ENCODE results near the gene MECP2.
"Not testable (repeated sequence)": the region's sequence is repeated elsewhere in the genome, so short reads cannot be mapped to it uniquely, and the experiment has no call there.

Gene MECP2

DNA sequence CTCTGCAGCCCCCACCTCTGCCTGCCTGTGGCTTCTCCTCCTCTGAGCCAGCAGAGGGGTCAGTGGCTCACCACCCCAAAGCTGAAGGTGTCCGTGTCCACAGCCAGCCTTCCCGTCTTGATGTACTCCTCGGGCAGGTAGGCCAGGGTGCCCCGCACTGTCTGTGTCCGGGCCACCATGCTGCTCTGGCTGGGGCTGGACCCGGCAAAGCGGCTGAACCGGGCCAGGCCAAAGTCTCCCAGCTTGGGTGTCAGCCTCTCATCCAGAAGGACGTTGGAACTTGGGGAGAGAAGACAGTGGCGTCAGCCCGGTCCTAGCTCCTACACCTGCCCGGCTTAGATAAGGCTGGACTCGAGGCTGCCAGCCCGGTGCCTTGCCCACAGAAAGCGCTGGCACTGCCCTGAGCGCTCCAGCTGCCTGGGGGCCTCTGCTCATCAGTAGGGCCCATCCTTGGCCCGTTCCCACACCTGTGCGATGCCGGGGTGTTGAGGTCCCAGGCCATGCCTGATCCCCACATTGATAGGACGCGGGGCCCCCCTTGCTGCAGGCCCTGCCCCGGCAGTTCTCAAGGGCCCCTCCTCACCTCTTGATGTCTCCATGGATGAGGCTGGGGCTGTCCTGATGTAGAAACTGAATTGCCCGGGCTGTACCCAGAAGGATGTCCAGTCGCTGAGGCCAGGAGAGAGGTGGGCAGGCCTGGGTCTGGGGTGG, 81.0 kb downstream of the MECP2 start:
- DNase-seq (ENCODE audit: low spot score) = no peak

DNA sequence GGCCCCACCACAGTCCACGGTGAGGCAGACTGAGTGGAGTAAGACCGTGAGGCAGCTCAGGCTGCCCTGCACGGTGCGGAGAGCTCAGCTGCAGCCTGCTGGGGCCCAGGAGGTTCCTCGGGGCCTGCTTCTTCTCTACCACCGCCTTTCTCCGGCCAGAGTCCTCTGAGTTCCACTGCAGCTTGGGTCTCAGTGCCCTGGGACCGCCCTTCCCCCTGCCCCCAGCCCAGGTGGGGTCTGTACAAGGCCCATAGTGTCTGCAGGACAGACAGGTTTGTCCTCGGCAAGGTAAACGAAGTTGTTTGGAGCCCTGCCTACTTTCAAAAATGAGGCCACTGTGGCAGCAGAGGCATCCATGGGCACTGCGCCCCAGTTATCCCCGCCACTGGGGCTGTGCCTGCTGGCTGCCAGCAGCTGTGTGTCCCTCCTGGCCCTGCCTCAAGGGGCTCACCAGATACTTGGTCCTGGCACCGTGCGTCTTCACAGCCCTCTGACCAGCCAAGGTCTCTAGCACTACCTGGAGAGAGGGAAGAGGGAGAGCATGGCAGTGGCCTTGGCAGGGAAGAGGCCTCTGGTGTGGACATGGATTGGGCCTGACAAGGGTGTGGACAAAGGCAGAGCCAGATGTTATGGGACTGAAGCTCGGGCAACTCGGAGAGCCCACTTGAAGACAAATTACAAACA, 81.8 kb downstream of the MECP2 start:
- no peak for DNase-seq (ENCODE audit: low spot score)

DNA sequence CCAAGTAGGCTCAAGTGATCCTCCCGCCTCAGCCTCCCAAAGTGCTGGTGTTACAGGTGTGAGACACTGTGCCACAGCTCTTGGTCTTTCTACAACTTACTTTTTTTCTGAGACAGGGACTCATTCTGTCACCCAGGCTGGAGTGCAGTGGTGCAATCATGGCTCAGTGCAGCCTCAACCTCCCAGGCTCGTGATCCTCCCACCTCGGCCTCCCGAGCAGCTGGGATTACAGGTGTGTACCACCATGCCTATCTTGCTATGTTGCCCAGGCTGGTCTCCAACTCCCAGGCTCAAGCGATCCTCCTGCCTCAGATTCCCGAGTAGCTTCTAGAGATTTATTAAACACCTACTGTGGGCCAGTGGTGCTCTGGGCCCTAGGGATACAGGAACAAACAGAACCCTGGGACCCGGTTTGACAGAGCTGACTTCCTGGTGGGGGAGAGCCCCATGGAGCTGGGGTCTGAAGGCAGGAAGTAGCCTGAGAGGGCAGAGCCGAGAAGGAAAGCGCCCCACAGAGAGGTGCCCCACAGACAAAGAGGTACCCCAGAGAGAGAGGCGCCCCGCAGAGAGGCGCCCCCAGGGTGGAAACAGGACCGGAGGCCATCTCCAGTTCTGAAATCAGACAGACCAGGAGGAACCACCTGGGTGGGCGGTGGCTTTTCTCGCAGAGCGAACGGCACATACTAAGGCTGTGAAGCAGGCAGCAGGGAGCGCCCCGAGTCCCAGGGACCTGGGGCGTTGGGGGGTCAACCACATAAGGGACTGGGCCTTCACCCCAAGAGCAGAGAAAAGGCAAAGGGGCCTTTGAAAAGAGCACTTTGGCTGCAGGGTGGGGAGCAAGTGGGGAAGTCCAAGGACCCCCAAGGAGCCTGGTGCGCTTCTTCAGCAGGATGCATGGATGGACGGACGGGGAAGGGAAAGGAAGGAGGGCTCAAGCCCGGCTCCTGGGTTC, 82.8 kb downstream of the MECP2 start:
- no peak for DNase-seq (ENCODE audit: low spot score)

DNA sequence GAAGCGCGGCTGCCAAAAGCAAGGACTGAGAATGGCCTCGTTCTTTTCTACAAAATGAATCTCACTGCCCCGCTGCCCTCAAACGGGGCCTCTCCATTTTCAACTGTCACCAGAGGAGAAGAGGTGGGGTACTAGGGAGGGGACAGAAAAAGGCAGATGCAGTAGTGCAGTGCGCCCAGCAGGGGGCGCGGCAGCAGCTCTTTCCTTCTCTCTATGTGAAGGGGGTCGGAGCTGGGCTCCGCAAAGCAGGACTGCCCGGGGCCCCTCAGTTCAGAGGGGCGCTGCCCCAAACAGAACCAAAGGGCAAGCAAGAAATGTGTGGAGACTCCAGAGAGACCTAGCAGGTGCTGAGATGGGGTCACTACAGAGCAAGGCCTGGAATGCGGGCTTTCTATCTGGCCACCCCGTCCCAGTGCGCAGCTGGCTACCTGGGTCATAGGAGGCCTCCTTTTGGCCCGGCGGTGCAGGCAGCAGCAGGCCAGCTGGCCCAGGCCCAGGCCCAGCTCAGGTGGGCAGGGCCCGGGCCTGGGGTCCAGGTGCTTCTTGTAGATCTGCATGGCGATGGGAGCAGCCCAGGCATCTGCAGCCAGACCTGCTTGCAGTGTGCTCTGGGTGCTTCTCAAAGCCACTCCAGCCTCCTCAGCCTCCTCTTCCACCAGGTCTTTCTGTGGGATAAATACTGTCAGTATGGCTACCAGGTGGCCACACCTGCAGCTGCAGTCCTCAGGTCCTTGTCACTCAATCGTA, 83.7 kb downstream of the MECP2 start:
- DNase-seq (ENCODE audit: low spot score) = peak; percentile 76

DNA sequence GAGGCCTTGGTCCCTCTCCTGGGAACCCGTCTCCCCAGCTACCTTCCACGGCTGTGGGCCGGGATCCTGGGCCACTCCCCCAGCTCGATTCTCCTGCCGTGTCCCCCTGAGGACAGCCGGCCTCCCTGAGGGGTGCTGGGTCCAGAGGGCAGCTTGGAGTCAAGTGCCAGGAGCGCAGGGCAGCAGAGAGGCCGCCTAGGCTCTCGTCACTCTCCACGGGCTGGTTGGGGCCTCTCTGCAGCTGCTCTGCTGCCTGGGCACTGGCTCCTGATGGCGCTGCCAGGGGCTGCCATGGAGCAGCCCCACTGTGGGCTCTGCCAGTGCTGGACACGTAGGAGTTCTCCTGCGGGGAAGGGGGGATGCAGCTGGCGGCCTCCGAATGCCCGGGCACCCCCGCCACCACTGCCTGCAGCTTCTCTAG, 84.5 kb downstream of the MECP2 start:
- DNase-seq (ENCODE audit: low spot score) = no peak

DNA sequence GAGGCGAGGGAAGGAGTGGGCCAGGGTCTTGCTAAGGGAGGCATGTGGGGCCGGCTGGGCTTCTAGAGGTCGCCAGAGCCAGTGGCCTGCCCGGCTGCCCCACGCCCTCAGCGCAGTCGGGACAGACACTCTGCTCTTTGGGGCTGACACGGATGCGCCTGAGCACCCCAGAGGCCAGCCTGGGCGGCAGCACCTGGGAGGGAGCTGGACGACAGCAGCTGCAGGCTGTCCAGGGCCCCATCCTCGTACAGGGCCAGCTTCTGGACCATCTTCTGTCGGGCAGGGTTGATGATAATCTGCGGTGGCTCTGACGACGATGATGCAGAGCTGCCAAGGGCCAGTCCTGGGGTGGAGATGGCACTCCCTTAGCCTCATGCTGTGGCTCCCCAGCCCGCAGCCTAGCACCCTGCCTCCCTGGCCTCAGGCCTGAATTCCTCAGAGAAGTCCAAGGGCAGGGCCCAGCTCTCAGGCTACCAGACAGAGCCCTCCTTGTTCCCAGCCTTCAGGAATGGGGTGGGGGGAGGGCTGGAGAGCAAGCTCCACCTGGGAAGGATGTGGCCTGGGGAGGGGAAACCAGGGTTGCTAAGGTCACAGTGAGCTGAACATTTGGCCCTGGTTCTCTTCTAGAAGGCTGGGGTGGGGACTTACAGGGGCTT, 85.1 kb downstream of the MECP2 start:
- no peak for DNase-seq (ENCODE audit: low spot score)

DNA sequence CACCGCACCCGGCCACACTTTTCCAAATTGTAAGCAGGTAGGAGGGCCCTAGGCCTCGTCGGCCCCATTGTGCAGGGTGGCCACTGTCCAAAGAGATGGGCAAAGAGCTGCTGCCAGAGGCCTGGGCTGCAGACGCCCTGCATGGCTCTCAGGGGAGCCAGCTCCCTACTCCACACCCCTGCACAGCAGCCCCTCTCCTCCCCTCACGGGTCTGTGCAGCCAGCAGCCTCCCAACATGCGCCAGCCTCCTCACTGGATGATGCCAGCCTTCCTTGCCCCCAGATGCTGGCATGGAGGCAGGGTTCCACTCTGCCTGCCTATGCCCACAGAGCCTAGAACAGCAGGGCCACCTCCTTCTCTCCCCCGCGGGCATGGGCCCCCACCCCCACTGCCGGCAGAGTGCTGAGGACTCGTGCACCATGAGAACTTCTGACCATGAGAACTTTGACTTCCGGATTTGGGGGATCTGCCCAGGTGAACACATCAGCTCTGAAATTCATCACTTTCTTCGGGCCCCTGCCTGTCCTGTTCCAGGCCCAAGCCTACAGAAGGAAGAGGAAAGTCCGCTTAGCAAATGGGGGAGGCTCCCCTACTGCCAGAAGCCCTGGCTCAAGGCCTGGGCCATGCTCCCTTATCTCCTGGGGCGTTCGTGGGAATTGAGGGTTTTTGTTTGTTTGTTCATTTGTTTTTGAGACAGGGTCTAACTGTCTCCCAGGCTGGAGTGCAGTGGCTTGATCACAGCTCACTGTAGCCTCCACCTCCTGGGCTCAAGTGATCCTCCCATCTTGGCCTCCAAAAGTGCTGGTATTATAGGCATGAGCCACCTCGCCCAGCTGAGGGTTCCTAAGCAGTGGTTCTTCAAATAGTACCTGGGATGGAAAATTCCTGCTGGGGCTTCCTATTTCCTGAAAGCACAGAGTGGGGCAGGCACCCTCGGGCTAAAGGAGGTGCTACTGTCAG, 85.9 kb downstream of the MECP2 start:
- DNase-seq (ENCODE audit: low spot score) = no peak

DNA sequence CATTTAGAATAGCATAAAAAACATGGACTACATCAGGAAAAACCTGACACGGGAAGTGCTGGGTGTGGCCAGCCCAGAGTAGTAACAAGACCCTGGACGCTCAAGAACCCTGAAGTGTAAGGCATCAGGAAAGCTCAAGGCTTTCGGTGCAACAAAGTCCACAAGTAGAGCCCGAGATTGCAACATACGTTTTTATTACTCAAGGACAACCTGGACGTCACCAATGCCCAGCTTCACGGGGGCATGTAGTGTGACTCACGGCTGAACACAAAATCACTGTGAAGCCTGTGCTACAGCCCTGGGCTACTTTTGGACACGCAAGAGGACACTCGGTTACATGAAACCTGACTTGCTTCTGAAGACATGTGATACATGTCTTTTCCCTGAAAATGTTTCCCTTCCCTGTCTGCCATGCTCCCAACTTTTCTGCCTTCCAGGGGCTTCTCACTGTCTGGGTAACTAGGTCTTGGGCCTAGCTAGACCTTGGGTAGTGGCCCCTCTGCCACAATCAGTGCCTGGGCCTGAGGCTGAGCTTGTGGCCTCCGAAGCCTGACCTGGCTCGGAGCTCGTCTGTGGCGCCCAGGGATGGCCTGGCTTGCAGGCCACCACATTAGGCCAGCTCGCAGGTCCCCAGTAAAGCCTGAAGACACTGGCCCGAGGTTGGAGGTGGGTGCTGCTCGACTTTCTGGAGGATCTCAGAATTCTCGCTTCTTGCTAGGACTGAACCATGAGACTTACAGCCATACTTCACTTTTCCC, 87.0 kb downstream of the MECP2 start:
- no peak for DNase-seq (ENCODE audit: low spot score)

DNA sequence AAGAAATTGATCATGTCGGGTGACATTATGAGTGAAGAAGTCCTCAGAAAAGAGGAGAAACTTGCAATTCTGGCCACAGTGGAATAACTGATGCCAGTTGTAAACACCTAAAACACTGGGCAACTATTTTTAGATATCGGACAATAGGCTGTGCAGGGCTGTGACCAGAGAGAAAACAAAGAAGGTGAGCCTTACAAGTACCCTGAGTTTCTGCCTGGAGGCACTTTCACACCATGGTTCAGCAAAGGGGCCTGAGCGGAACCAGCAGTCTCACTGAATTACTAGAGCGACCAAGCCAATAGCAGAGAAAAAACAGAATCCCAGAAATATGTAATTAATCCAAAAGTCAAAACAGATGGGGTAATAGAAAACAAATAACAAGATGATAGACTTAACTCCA, 89.0 kb downstream of the MECP2 start:
- no peak for DNase-seq (ENCODE audit: low spot score)

DNA sequence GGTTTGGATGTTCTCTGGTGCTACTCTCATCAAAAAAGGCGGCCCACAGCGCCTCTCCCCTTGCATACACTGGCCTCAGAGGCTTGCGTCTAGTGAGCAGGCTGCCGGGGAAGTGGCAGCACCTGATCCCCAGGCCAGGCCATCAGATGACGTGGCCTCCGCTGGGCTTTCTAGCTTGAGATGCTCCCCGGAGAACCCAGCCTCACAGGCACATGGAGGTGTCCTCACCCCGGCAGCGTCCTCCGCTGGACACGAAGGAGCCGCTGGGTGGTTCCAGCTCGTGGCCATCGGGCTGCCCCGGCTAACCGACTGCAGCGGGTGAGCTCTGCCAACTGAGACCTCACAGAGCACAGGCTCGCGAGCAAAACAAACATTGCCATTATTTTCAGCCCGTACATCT, 90.6 kb downstream of the MECP2 start:
- DNase-seq (ENCODE audit: low spot score) = no peak

DNA sequence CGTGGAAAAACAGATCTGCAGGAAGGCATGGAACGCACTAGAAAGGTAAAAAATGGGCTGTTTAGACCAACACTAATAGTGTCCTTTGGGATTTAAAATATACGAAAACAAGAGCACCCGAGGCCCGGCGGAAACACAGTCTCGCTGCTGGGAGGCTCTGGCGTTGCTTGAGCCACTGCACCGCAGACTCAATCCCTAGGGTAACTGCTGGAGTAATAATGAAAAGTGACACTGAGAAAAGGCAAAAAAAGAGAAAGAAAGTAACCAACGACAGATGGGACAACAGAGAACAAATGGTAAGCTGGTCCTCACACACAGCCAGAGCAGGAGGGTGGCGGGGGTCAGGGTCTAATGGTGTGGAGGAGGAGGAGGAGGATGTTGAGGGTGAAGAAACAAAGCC, 93.2 kb downstream of the MECP2 start:
- no peak for DNase-seq (ENCODE audit: low spot score)

DNA sequence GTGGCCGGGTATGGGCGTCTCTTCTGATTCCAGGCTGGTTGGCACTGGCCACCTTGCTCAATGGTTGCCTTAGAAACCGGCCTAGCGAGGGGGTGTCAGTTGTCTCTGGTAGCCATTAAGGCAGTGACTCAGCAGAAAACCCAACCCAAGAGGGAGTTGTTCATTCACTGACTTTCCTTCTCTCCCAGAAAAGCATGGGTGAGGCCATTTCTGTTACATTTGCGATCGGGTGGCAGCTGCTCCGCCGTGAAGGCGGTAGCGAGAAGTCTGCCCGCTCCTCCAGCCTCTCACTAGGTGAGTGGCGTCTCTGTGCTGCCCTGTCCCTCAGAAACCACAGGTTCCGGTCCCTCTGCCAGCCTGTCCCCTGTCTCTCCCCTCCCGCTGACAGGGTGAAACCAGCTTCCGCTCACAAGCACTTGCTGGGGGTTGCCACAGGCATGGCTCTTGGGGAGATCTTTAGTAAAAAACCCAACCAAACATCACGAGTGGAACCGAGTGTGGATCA, 95.2 kb downstream of the MECP2 start:
- DNase-seq (ENCODE audit: low spot score) = no peak

DNA sequence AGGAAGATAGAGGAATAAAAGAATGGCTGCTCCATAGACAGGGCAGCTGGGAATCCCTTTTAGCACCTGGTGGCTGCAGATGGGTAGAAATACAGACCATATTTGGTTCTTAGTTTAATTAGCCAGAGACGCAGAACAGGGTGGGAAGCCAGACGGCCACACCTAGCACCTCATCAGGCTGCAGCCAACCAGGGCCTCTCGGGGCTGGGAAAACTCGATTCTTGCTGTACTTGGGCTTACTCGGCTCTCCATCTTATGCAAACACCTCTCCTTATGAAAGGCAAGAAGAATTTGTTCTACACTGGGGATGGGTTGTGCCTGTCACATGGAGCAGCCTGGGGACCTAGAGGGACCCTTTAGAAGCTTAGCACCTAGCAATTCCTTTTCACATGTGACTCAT, 97.5 kb downstream of the MECP2 start:
- DNase-seq (ENCODE audit: low spot score) = no peak

DNA sequence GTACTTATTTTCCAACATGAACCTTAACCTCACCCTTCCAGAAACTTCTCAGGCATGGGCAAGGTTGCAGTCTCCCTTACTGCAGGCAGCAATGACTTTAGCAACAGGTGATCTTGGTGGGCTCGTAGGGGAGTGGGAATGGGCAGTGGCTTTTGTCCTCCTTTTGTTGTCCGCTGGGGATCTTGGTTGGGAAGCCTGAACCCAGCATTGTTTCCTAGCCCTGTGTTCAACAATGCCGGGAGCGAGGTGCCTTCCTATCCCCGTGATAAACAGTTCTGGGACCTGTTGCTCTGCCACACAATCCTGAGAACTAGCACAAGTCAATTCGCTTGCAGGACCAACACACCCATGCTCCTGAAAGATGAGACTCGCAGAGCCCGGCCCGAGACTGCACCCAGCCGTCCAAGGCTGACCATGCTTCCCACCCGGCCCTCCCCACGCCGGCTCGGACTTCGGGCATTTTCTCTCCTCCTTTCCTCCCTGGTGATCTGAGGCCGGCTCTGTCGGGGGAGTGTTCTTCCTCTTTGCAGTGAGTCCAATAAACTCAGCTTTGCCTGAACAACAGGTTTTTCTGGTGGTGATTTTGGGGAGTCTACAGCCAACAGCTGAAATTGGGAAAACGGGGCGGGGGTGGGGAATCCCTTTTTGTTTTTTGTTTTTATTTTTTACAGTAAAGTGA, 98.0 kb downstream of the MECP2 start:
- no peak for DNase-seq (ENCODE audit: low spot score)

DNA sequence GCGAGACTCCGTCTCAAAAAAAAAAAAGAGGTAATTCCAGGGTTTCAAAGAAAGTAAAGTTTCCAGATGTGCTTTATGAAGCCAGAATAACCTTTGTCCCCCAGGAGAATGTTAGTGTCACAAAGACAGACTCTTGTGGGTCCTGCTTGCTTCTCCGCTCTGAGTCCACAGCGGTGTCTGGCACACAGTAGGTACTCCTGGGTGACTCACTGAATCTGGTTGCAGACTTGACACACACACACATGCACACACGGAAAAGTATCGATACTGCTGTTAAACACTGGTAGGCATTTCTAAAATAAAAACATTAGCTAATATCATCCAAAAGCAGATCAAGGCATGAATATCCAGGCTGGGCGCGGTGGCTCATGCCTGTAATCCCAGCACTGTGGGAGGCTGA, 102.0 kb downstream of the MECP2 start:
- no peak for DNase-seq (ENCODE audit: low spot score)

DNA sequence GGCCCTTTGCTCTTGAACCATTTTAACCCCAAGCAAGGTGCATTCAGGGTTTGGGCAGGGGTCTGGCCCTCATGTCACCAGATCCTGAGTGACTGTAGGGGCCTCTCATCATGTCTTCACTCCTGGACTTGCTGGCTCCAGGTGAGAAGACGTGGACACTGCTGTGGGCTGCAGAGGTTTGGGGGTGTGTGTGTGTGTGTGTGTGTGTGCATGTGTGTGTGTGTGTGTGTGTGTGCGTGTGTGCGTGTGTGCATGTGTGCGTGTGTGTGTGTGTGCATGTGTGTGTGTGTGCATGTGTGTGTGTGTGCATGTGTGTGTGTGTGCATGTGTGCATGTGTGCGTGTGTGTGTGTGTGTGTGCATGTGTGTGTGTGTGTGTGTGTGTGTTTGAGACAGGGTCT, 103.1 kb downstream of the MECP2 start:
- not testable (repeated sequence) for DNase-seq (ENCODE audit: low spot score)

DNA sequence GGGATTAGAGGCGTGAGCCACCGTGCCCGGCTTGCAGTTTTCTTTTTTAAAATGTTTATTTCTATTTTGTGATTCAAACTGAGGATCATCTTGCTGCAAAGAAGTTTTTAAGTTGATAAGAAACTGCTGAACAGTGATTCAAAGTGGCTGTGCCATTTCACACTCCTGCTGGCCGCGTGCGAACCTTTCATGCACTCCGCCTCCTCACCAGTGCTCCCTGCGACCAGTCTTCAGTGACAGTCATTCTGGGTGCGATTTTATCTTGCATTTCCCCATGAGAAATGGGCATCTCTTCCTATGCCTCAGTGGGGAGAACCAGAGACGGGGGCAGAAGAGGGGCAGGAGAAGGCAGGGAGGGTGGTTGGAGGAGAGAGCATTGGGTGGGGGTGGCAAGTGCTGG, 103.5 kb downstream of the MECP2 start:
- DNase-seq (ENCODE audit: low spot score) = no peak

DNA sequence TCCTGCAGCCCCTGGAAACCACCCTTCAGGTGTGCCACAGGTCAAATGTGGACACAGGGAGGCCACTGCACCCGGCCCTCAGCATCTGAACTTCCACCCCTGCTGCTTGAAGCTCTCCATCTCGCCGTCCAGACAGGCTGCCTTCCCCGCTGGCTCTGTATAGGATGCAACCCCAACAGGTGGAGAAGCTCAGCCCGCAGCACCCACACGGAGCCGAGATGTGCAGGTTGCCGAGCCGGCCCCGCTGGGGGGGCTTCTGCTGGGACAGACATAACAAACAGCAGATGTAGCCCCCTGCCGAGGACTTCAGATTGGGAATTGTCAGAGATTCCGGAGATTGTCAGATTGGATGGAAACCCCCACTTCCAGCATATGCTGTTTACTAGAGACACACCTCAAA, 104.4 kb downstream of the MECP2 start:
- no peak for DNase-seq (ENCODE audit: low spot score)

DNA sequence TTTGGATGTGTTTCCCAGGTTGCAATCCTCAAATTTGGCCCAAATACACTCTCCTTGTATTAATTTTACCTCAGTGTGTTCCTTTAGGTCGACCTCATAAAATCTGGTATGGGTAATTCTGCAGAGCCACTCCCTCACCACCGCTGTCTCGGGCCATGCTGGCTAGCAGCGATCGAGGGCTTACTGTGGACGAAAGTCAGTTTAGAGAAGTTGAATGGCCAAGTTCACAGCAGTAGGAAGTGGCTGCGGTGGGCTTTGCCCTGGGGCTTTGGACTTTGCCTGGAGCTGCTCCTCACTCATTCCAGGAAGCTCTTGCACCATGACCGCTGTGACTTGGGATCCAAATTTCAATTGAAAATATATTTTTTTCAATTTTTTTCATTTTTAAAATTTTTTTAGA, 105.3 kb downstream of the MECP2 start:
- DNase-seq (ENCODE audit: low spot score) = no peak

Data from hepatic stellate cell (primary cell).